Natural killer cell (primary cell): ENCODE data around the gene SEC24D. TPM values are rescaled to one million over a fixed set of nuclear protein-coding genes. Genes with fewer than 3 reads are reported as not detected.

Experiments used
- ATAC-seq, 3 donors: fragments of 150-1000 bp in 2 of 3; fragments of 200-7000 bp in 1 of 3; cut with Tn5 transposase; 1 replicate in 1 of 3; 2 replicates in 2 of 3; pipeline ENCODE4 v1.10.0; 2021; ENCODE audit warnings: mild to moderate bottlenecking in 2 of 3, moderate library complexity in 2 of 3
- DNase-seq, 2 donors: peaks; one replicate each; pipeline versions ENCODE4 v3.0.0 to v3.0.0-alpha.2; 2013 to 2021; ENCODE audit warnings: mixed read lengths in 1 of 2
- H3K27ac ChIP-seq: one replicate; pipeline ENCODE4 v1.5.1; 2013; ENCODE audit warnings: mild to moderate bottlenecking, low read length
- H3K27me3 ChIP-seq: one replicate; pipeline ENCODE4 v1.6.1; 2013; ENCODE audit warnings: low read length; ENCODE audit not compliant: control insufficient read depth, insufficient read depth
- H3K36me3 ChIP-seq: one replicate; pipeline ENCODE4 v1.6.1; 2013; ENCODE audit warnings: low read length; ENCODE audit not compliant: control insufficient read depth, insufficient read depth
- H3K4me1 ChIP-seq: one replicate; pipeline ENCODE4 v1.6.1; 2013; ENCODE audit warnings: low read length; ENCODE audit not compliant: control insufficient read depth, insufficient read depth
- H3K4me3 ChIP-seq: one replicate; pipeline ENCODE4 v1.5.1; 2013; ENCODE audit warnings: low read length
- H3K9me3 ChIP-seq: one replicate; pipeline ENCODE4 v1.6.1; 2013; ENCODE audit warnings: low read length; ENCODE audit not compliant: control insufficient read depth, insufficient read depth
- H3K27ac Mint-ChIP-seq, 2 donors: one replicate each; pipeline ENCODE4 v1.8.0; 2022; ENCODE audit warnings: mild to moderate bottlenecking in 2 of 2, mixed read lengths in 2 of 2, moderate library complexity in 1 of 2
- H3K27me3 Mint-ChIP-seq, 2 donors: one replicate each; pipeline ENCODE4 v1.8.0; 2022; ENCODE audit warnings: low read depth in 2 of 2, mixed read lengths in 2 of 2
- H3K36me3 Mint-ChIP-seq: one replicate; pipeline ENCODE4 v1.8.0; 2022; ENCODE audit warnings: mixed read lengths
- H3K4me1 Mint-ChIP-seq, 2 donors: one replicate each; pipeline ENCODE4 v1.8.0; 2022; ENCODE audit warnings: mixed read lengths in 2 of 2
- H3K4me3 Mint-ChIP-seq: one replicate; pipeline ENCODE4 v1.8.0; 2022; ENCODE audit warnings: mild to moderate bottlenecking, moderate library complexity, mixed read lengths
- H3K9me3 Mint-ChIP-seq, 2 donors: one replicate each; pipeline ENCODE4 v1.8.0; 2022; ENCODE audit warnings: mixed read lengths in 2 of 2
- WGBS: methylation state at CpG from one replicate; pipeline ENCODE4 v1.1.7; 2013; ENCODE audit warnings: missing lambda C conversion rate; ENCODE audit not compliant: insufficient coverage; 5-methylcytosine and 5-hydroxymethylcytosine counted together
- intact Hi-C: fragments of 100-400 bp; cut with micrococcal nuclease; formaldehyde crosslinking; loops from one replicate; pipeline ENCODE4 v1.14.2; 2022
- total RNA-seq, 4 donors: library from RNA; stranded (reverse); fragments of 120-200 nt in 1 of 4; gene quantifications; one replicate each; pipeline versions ENCODE4 v1.2.3 to v1.2.4, GENCODE V29; 2013 to 2022
- TF ChIP-seq, protein P1 (sequence below): fragments of 200-600 bp; IDR thresholded peaks from one replicate; pipeline ENCODE4 v1.8.0; 2022; ENCODE audit warnings: antibody characterized with exemption

Gene SEC24D
- total RNA-seq, 3 donors from 2014 or later (not counting 1 experiment from before 2014, with no cell fraction given) = 32.7 to 50.2 (median 35.2) TPM

DNA sequence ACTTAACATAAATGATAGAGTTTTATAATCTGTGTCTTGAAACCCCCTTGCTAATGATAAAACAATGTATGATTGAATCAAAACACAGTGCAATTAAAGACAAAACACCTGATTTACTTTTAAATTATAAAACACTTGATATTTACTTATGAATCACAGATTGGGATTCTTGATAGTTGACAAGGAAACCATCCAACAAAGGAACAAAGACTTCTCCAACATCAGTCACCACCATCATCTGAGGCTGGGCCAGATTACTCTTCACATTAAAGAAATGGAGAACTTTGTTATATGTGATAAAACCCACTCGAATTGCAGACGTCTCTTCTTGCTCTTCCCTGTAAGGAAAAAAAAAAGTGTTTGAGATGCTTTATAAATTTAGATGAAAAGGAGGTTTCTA, 83.4 kb downstream of the SEC24D start:
- H3K4me3 ChIP-seq = no peak overlapping the region
- H3K36me3 ChIP-seq = peaks cover 35% of the 10 kb centered on the region
- ATAC-seq = no peak
- no peaks in the 10 kb centered on the region for H3K27me3 Mint-ChIP-seq
- H3K27ac Mint-ChIP-seq = no peak overlapping the region
- WGBS = 100% methylated on average over 2 of the region's 2 CpGs
- H3K4me1 Mint-ChIP-seq = no peaks in the 10 kb centered on the region
- no peak overlapping the region for H3K4me3 Mint-ChIP-seq
- H3K9me3 Mint-ChIP-seq = no peaks in the 10 kb centered on the region
- intact Hi-C loops = no loop called here
- peaks cover 11% of the 10 kb centered on the region for H3K36me3 Mint-ChIP-seq
- no peaks in the 10 kb centered on the region for H3K9me3 ChIP-seq
- no peak overlapping the region for H3K27ac ChIP-seq
- no peak for DNase-seq
- H3K4me1 ChIP-seq = no peaks in the 10 kb centered on the region
- no peaks in the 10 kb centered on the region for H3K27me3 ChIP-seq
- TF ChIP-seq, protein P1, sequence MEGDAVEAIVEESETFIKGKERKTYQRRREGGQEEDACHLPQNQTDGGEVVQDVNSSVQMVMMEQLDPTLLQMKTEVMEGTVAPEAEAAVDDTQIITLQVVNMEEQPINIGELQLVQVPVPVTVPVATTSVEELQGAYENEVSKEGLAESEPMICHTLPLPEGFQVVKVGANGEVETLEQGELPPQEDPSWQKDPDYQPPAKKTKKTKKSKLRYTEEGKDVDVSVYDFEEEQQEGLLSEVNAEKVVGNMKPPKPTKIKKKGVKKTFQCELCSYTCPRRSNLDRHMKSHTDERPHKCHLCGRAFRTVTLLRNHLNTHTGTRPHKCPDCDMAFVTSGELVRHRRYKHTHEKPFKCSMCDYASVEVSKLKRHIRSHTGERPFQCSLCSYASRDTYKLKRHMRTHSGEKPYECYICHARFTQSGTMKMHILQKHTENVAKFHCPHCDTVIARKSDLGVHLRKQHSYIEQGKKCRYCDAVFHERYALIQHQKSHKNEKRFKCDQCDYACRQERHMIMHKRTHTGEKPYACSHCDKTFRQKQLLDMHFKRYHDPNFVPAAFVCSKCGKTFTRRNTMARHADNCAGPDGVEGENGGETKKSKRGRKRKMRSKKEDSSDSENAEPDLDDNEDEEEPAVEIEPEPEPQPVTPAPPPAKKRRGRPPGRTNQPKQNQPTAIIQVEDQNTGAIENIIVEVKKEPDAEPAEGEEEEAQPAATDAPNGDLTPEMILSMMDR = no peak

- Mint-ChIP-seq H3K27me3 (no peaks in the 10 kb centered on the region), H3K27ac (no peak overlapping the region), H3K4me3 (no peak overlapping the region), H3K36me3 (peaks cover 11% of the 10 kb centered on the region), H3K4me1 (no peaks in the 10 kb centered on the region), H3K9me3 (no peaks in the 10 kb centered on the region)
- TF ChIP-seq, protein P1 = no peak
- H3K27ac ChIP-seq = no peak overlapping the region
- WGBS = 100% methylated on average over 1 of the region's 2 CpGs
- no peak overlapping the region for H3K4me3 ChIP-seq
- intact Hi-C loops = no loop called here
- ATAC-seq (no peak), DNase-seq (no peak)
- H3K4me1 ChIP-seq = no peaks in the 10 kb centered on the region
- H3K27me3 ChIP-seq = no peaks in the 10 kb centered on the region
- H3K9me3 ChIP-seq = no peaks in the 10 kb centered on the region
- H3K36me3 ChIP-seq = peaks cover 28% of the 10 kb centered on the region
These were observed 84.2 kb downstream of the SEC24D start for GRCh38 chr4:118751629-118752323.

- ATAC-seq = no peak
- no peaks in the 10 kb centered on the region for H3K27me3 Mint-ChIP-seq
These were observed 86.5 kb downstream of the SEC24D start for GRCh38 chr4:118749347-118749988.

More at GRCh38 chr4:118749347-118749988, 86.5 kb downstream of the SEC24D start:
- H3K4me3 Mint-ChIP-seq = no peak overlapping the region
- no peak for DNase-seq
- intact Hi-C loops = no loop called here
- Histone ChIP-seq H3K9me3 (no peaks in the 10 kb centered on the region), H3K36me3 (peaks cover 22% of the 10 kb centered on the region), H3K4me3 (no peak overlapping the region), H3K27ac (no peak overlapping the region), H3K27me3 (no peaks in the 10 kb centered on the region), H3K4me1 (no peaks in the 10 kb centered on the region)
- TF ChIP-seq, protein P1 = no peak
- H3K4me1 Mint-ChIP-seq = no peaks in the 10 kb centered on the region
- 91% methylated on average over 4 of the region's 5 CpGs for WGBS
- no peak overlapping the region for H3K27ac Mint-ChIP-seq
- peaks cover 20% of the 10 kb centered on the region for H3K36me3 Mint-ChIP-seq
- H3K9me3 Mint-ChIP-seq = no peaks in the 10 kb centered on the region
